Measurements from ENCODE around the gene VPS41.
A peak's percentile ranks its signal among the peaks of the same experiment; 100 is the strongest.

The VPS41 gene

GRCh38 chr7:38886265-38886664 lies 22.7 kb downstream of the VPS41 start:
- ATAC-seq (ENCODE audit: low read depth): no peak
- H3K9me3 Mint-ChIP-seq: peaks cover 4% of the 10 kb centered on the region
- no peak overlapping the region for H3K27ac Mint-ChIP-seq
- no peak overlapping the region for H3K4me3 Mint-ChIP-seq
- peaks cover 38% of the 10 kb centered on the region for H3K36me3 Mint-ChIP-seq
- no peak for DNase-seq (ENCODE audit: low spot score in 2 of 2)
- H3K4me1 Mint-ChIP-seq: peaks cover 24% of the 10 kb centered on the region
- H3K27me3 Mint-ChIP-seq: no peaks in the 10 kb centered on the region

DNA sequence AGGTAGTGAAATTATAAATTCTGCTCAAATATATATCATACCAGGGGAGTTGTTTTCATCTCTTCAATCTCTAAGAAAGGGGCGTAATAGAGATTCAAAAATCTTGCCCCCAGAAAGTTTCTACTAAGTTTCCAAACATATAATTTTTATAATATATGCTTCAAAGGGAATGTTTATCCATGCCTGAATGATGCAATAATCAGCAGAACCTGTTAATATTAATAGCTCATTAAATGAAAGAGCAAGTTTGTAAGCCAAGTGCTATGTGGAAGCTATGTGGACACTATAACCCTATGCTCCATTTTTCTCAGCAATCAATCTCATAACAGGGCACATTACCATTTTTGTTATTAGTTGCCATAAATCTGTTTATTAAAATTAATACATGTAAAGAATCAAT lies 25.3 kb downstream of the VPS41 start:
- Mint-ChIP-seq H3K36me3 (peaks cover 34% of the 10 kb centered on the region), H3K27me3 (no peaks in the 10 kb centered on the region), H3K4me3 (no peak overlapping the region), H3K9me3 (peaks cover 3% of the 10 kb centered on the region), H3K4me1 (peaks cover 34% of the 10 kb centered on the region), H3K27ac (no peak overlapping the region)
- ATAC-seq (ENCODE audit: low read depth) (no peak), DNase-seq (ENCODE audit: low spot score in 2 of 2) (no peak)

GRCh38 chr7:38881947-38882684 lies 26.9 kb downstream of the VPS41 start:
- ATAC-seq (ENCODE audit: low read depth): no peak

GRCh38 chr7:38881015-38881414 lies 28.0 kb downstream of the VPS41 start:
- peaks cover 40% of the 10 kb centered on the region for H3K4me1 Mint-ChIP-seq
- peak overlapping the region; percentile 56 for H3K27ac Mint-ChIP-seq
- peaks cover 25% of the 10 kb centered on the region for H3K36me3 Mint-ChIP-seq
- peaks cover 3% of the 10 kb centered on the region for H3K9me3 Mint-ChIP-seq
- no peaks in the 10 kb centered on the region for H3K27me3 Mint-ChIP-seq
- ATAC-seq (ENCODE audit: low read depth) (no peak), DNase-seq (ENCODE audit: low spot score in 2 of 2) (no peak)
- H3K4me3 Mint-ChIP-seq: no peak overlapping the region

More at GRCh38 chr7:38881947-38882684, 26.9 kb downstream of the VPS41 start:
- H3K36me3 Mint-ChIP-seq: peaks cover 26% of the 10 kb centered on the region
- peaks cover 3% of the 10 kb centered on the region for H3K9me3 Mint-ChIP-seq
- peaks cover 34% of the 10 kb centered on the region for H3K4me1 Mint-ChIP-seq
- DNase-seq (ENCODE audit: low spot score in 2 of 2): no peak
- H3K4me3 Mint-ChIP-seq: no peak overlapping the region
- H3K27me3 Mint-ChIP-seq: no peaks in the 10 kb centered on the region
- peak overlapping the region; percentile 39 for H3K27ac Mint-ChIP-seq

DNA sequence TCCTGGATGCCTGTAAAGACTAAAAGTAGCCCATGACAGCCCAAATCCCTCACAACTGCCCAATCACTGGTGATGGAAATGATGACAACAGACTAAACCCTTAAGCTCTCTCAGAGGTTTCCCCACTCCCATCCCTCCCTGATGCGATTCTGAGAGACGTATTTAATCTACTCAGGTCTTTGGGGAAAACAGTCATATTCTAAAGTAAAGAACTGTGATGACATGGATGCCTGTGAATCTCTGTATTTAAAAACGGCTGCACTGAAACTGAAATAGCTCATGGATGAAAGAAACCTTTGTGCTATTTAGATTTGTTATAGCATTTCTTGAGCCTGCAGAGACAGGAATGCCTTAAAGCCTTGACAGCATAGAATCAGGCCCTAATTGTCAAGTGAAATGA lies 28.5 kb downstream of the VPS41 start:
- Mint-ChIP-seq H3K27me3 (no peaks in the 10 kb centered on the region), H3K27ac (peak overlapping the region; percentile 56), H3K9me3 (peaks cover 3% of the 10 kb centered on the region), H3K36me3 (peaks cover 20% of the 10 kb centered on the region), H3K4me1 (peaks cover 41% of the 10 kb centered on the region), H3K4me3 (no peak overlapping the region)
- ATAC-seq (ENCODE audit: low read depth): no peak
- DNase-seq (ENCODE audit: low spot score in 2 of 2): no peak

GRCh38 chr7:38880035-38880434 lies 29.0 kb downstream of the VPS41 start:
- Mint-ChIP-seq H3K4me1 (peaks cover 42% of the 10 kb centered on the region), H3K36me3 (peaks cover 18% of the 10 kb centered on the region), H3K9me3 (peaks cover 3% of the 10 kb centered on the region), H3K27ac (peak overlapping the region; percentile 56), H3K27me3 (no peaks in the 10 kb centered on the region), H3K4me3 (no peak overlapping the region)
- DNase-seq (ENCODE audit: low spot score in 2 of 2): no peak
- peak; percentile 41 for ATAC-seq (ENCODE audit: low read depth)

DNA sequence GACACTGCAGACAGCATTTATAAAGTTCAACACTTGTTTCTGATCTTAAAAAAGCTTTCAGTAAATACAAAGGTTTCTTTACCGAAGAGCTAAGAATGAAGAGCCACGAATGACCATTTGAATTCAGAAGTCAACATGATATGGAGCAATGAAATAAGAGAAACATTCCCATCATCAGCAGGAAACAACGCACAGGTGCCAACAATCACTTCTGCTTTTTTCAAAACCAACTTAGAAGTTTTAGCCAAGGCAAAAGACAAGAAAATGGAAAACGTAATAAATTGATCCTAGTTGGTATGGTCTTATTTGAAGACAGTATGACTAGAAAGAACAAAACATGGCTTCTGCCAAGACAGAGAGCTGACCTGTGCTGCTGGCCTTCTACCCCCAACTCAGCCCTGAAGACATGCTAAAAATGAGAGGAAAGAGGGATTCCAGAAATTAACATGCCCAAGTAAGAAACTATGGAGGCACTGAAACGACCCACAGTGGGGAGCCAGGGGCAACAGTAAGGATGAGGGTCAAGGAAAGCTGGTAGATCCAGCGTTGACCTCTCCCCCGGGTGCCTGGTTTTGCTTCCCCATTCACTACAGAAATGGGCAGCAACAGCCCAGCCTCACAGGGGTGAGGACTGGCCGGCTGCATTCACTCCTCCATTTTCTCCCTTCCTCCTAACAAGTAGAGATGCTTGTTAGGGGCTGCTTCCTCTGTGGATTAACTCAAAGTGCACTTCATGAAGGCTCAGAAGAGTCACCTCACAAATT lies 30.1 kb downstream of the VPS41 start:
- Mint-ChIP-seq H3K36me3 (peaks cover 16% of the 10 kb centered on the region), H3K4me3 (peak overlapping the region; percentile 45), H3K27me3 (no peaks in the 10 kb centered on the region), H3K4me1 (peaks cover 37% of the 10 kb centered on the region), H3K27ac (peak overlapping the region; percentile 54), H3K9me3 (peaks cover 3% of the 10 kb centered on the region)
- ATAC-seq (ENCODE audit: low read depth) (peak; percentile 65), DNase-seq (ENCODE audit: low spot score in 2 of 2) (no peak)

GRCh38 chr7:38873433-38873832 lies 35.6 kb downstream of the VPS41 start:
- DNase-seq (ENCODE audit: low spot score in 2 of 2) (no peak), ATAC-seq (ENCODE audit: low read depth) (no peak)
- Mint-ChIP-seq H3K36me3 (peaks cover 14% of the 10 kb centered on the region), H3K4me3 (no peak overlapping the region), H3K4me1 (peaks cover 25% of the 10 kb centered on the region), H3K27me3 (no peaks in the 10 kb centered on the region), H3K9me3 (no peaks in the 10 kb centered on the region), H3K27ac (no peak overlapping the region)

DNA sequence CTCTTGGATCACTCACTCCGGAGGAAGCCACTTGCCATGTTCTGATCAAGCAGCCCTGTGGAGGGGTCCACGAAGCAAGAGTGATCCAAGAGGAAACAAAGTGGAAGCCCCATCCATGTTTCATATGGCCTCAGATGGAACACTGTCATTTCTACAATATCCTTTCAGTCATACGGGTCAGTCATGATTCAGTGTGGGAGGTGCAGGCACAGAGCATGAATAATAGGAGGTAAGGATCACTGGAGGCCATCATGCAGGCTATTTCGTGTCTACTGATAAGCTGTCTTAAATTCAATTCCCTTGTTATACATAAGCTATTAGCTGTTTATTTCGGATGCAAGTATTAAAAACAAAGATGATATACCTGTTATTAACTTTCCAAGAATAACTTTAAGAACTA lies 36.8 kb downstream of the VPS41 start:
- H3K27me3 Mint-ChIP-seq: no peaks in the 10 kb centered on the region
- H3K36me3 Mint-ChIP-seq: peaks cover 11% of the 10 kb centered on the region
- no peak for ATAC-seq (ENCODE audit: low read depth)

DNA sequence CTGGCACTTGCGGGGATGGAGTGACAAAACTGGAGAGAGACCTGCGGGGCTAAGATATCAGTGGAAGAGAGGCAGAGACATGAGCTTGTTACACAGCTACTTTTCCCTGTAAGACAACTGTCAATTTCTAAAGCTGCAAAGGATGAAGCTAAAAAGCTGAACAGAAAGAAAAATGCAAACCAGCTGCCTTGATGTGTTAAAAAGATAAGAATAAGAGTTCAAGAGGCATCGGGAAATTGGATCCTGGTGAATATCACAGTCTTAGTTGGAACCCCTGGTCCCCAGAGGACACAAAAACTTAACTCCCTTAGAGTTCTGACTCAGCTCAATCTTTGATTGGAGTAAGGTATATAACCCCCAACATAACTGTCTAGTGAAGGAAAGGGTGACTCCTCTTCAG lies 38.8 kb downstream of the VPS41 start:
- Mint-ChIP-seq H3K36me3 (peaks cover 11% of the 10 kb centered on the region), H3K27ac (no peak overlapping the region)

More for the DNA sequence above, 36.8 kb downstream of the VPS41 start:
- DNase-seq (ENCODE audit: low spot score in 2 of 2): no peak
- no peaks in the 10 kb centered on the region for H3K9me3 Mint-ChIP-seq
- H3K4me3 Mint-ChIP-seq: no peak overlapping the region
- peaks cover 21% of the 10 kb centered on the region for H3K4me1 Mint-ChIP-seq
- no peak overlapping the region for H3K27ac Mint-ChIP-seq

GRCh38 chr7:38863601-38864291 lies 45.2 kb downstream of the VPS41 start:
- Mint-ChIP-seq H3K27ac (no peak overlapping the region), H3K27me3 (no peaks in the 10 kb centered on the region), H3K36me3 (peaks cover 17% of the 10 kb centered on the region), H3K4me3 (no peak overlapping the region), H3K4me1 (no peaks in the 10 kb centered on the region), H3K9me3 (no peaks in the 10 kb centered on the region)
- no peak for ATAC-seq (ENCODE audit: low read depth)
- no peak for DNase-seq (ENCODE audit: low spot score in 2 of 2)

More for the DNA sequence above, 38.8 kb downstream of the VPS41 start:
- no peaks in the 10 kb centered on the region for H3K9me3 Mint-ChIP-seq
- H3K27me3 Mint-ChIP-seq: no peaks in the 10 kb centered on the region
- H3K4me3 Mint-ChIP-seq: no peak overlapping the region
- no peak for ATAC-seq (ENCODE audit: low read depth)
- DNase-seq (ENCODE audit: low spot score in 2 of 2): no peak
- peaks cover 12% of the 10 kb centered on the region for H3K4me1 Mint-ChIP-seq

- no peaks in the 10 kb centered on the region for H3K27me3 Mint-ChIP-seq
- ATAC-seq (ENCODE audit: low read depth) (no peak), DNase-seq (ENCODE audit: low spot score in 2 of 2) (no peak)
- no peaks in the 10 kb centered on the region for H3K9me3 Mint-ChIP-seq
- H3K36me3 Mint-ChIP-seq: peaks cover 19% of the 10 kb centered on the region
- peaks cover 2% of the 10 kb centered on the region for H3K4me1 Mint-ChIP-seq
- H3K27ac Mint-ChIP-seq: no peak overlapping the region
- no peak overlapping the region for H3K4me3 Mint-ChIP-seq
Observed at GRCh38 chr7:38862666-38863065, 46.3 kb downstream of the VPS41 start.

- Mint-ChIP-seq H3K4me3 (no peak overlapping the region), H3K36me3 (peaks cover 31% of the 10 kb centered on the region), H3K9me3 (no peaks in the 10 kb centered on the region), H3K27ac (no peak overlapping the region), H3K27me3 (no peaks in the 10 kb centered on the region), H3K4me1 (peaks cover 22% of the 10 kb centered on the region)
- ATAC-seq (ENCODE audit: low read depth) (no peak), DNase-seq (ENCODE audit: low spot score in 2 of 2) (no peak)
Observed at GRCh38 chr7:38858259-38858884, 50.6 kb downstream of the VPS41 start.

GRCh38 chr7:38855867-38856266 lies 53.1 kb downstream of the VPS41 start:
- peaks cover 25% of the 10 kb centered on the region for H3K4me1 Mint-ChIP-seq
- no peaks in the 10 kb centered on the region for H3K9me3 Mint-ChIP-seq
- DNase-seq (ENCODE audit: low spot score in 2 of 2): no peak
- peak overlapping the region; percentile 0 for H3K27ac Mint-ChIP-seq
- H3K4me3 Mint-ChIP-seq: no peak overlapping the region
- peaks cover 21% of the 10 kb centered on the region for H3K36me3 Mint-ChIP-seq
- no peaks in the 10 kb centered on the region for H3K27me3 Mint-ChIP-seq
- no peak for ATAC-seq (ENCODE audit: low read depth)

All from memory B cell (primary cell).